GM18520 (cell line): ENCODE data around the gene ZIM2.

Experiments
- ATAC-seq: cut with Tn5 transposase; IDR thresholded peaks from one replicate; pipeline ENCODE4 v1.9.1; 2021; ENCODE audit not compliant: unreplicated experiment

ZIM2 gene

DNA sequence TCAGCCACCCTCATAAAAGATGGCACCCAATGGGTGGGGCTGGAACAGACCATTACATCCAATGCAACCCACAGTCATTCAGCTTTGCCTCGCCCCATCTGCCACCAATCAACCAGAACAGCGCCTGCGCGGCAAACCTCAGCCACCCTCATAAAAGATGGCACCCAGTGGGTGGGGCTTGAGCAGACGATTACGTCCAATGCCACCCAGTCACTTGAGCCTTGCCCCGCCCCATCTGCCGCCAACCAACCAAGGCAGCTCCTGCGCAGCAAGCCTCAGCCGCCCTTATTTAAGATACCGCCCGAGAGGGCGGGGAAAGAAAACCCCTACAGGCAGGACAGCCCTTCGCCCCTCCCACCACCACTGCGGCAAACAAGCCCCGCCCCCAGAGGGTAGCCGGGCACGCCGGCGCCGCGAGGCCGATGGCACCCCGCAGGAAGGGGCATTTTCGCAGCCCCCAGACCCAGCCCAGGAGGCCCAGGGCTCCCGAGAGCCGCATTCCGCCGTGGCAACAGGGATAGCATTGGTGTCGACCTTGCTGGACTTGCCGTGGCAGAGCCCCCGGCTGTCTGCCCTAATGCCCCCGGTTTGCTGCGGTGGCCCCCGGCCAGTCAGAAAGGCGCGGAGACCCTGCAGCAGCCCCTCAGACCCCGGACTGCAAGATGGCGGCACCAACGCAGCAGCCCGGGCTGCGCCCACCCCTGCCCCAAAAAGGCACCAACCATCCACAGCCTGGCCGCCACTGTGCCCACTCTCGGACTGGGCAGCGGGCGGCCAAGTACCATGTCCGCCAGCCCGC, 675 bp downstream of the ZIM2 start:
- no peak for ATAC-seq

- ATAC-seq: no peak
Observed at GRCh38 chr19:56838909-56839651, 1.4 kb downstream of the ZIM2 start.

- no peak for ATAC-seq
Observed at GRCh38 chr19:56838024-56838908, 2.3 kb downstream of the ZIM2 start.

DNA sequence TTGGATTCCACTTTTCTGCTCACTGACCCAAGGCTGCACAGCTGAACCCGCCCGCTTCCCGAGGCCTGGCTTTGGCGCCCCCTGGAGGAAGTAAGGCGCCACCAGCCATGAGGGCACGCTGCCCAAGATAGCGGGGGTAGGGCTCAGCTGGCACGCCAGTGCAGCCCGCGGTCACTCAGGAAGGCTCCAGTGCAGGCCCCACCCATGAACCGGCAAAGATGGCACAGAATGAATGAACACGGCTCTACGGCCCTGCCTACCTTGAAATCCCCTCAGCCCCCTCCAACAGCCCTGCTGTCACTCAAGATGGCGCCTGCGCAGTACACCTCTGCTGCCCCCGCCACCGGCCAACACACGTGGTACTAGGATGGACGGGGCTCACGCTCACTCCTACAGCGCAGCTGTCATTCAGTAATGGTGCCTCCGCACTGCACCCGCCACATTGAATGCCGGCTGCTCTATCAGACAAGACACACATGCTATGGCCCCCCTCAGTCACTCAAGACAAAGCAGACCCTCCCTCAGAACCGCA, 3.0 kb downstream of the ZIM2 start:
- ATAC-seq: no peak

GRCh38 chr19:56837004-56837403, 3.5 kb downstream of the ZIM2 start:
- ATAC-seq: no peak

GRCh38 chr19:56836059-56836458, 4.5 kb downstream of the ZIM2 start:
- no peak for ATAC-seq

DNA sequence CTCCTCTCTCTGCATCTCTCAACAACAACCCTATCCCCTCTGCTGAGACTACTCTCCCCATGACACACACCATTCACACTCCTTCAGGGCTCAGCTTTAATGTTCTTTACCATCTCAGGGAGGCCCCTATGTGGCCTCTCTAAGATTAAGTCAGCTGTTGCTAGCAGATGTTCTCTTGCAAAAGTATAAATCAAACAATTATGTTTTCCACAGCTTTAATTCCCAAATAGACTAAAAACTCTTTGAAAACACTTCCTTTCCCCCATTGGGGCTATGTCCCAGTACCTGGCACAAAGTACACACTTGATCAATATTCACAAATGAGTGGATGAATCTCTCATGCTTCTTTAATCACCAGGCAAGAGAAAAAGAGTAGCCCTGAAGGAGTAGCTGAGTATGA, 5.1 kb downstream of the ZIM2 start:
- ATAC-seq: no peak

- no peak for ATAC-seq
Observed at GRCh38 chr19:56834564-56835375, 5.8 kb downstream of the ZIM2 start.

DNA sequence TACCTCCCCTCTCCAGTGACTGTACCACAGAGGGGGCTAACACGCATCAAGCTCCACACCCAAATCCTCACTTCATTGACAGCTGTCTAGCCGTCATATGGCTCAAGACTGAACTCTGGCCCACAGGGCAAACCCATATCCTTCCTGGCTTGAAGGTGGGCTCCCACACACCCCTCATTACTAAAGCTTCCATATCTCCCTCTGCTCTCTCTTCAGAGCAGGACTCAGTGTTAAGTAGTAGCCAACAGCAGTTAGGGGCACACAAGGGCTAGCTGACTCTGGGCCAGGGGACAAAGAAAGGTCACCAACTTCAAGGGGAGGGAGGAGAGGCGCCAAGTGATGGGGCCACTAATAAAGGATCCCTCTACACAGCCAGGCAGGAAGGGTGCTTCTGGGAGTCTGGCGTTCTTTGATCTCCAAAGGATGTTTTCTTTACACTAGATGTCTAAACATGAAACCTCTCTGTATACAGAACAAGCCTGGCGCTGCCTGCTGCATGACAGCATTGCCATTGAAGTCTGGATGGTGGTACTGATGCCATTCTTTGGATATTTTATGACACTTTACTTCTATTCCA, 8.1 kb downstream of the ZIM2 start:
- ATAC-seq: no peak

- no peak for ATAC-seq
Observed at GRCh38 chr19:56831255-56831654, 9.3 kb downstream of the ZIM2 start.

DNA sequence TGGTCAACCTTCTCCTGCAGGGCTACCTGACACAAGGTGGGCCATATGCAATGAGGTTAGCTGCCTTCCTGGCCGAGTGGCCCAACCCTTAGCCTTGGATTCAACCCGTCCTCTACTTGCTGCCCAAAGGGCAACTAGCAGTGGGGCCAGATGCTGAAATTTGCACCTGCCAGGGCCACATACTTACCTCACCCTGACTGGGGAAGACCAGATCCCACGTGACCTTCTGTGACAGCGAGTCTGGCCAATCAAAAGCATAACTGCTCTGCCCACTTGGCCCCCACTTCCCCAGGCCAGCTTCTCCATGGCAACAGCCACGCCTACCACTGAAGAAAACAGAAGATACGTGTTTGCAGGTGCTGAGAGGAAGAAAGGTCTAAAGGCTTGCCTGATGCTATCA, 10.9 kb downstream of the ZIM2 start:
- ATAC-seq: no peak

DNA sequence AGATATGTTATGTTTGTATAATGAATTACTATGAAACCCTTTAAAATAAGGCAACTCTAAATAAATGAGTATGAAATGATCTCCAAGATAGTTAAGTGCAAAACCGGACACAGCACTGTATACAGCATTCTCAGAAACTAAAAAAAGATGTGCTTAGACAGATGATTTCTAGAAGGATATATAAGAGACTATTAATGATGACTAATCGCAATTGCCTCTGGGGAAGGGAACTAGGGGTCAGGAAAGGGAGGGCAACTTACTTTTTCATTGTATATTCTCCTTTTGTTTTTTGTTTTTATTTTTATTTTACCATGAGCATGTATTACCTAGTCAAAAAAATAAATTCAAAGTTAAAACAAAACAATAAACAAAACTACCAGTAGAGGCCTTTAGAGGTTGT, 12.8 kb downstream of the ZIM2 start:
- ATAC-seq: no peak

- no peak for ATAC-seq
Observed at GRCh38 chr19:56823956-56824355, 16.6 kb downstream of the ZIM2 start.

DNA sequence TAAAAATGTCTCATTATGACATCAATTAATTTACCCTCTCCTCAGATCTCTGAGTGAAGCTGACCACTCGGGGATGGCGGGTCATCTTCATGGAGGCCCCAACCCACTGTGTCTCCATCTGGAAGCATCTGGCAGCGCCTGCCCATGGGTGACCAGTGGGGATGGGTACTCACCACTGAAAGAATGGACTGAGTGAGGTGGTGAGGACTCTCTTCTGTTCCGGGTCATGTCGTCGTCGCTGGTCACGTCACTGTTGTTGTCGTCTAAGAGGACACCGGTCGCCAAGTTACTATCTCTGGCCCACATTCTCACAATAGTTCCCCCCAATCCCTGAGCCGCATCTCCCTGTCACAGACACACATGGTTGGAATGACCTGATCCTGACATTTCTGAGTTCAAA, 17.1 kb downstream of the ZIM2 start:
- no peak for ATAC-seq

- no peak for ATAC-seq
Observed at GRCh38 chr19:56822755-56823154, 17.8 kb downstream of the ZIM2 start.

DNA sequence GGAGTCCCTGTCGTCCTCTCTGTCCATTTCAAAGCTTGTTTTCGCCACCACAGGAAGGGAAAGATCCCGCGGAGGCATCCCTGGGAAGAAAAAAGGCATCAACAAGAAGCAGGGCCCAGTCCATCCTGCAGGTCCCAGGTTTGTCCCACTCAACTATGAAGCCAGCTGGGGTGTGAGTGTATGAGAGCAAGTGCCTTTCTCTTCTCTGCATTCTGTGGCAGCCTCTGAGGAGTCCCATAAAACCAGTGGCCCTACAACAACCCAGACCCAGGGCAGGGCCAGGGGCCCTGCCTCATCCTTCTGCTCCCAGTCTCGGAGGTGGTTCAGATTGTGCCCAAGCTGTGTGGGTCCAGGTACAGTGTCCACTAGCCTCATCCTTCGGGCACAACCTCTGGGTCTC, 18.9 kb downstream of the ZIM2 start:
- no peak for ATAC-seq

DNA sequence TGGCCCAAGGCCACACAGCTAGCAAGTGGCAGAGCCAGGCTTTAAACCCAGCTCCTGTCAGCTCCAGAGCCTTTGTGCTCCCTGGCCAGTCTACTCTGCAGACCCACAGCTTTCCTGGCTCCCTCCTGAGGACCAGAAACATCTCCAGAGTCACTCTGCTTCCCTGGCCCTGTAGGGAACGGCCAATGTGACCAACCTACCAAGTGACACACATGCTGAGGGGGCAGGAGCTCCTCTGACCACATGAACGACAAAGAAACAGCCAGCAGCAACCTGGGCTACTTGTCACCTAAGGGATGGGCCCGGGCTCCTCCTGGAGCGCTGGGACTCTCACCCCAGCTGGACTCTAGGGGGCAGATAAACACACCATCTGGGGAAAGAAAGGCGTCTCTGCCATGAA, 19.3 kb downstream of the ZIM2 start:
- no peak for ATAC-seq

DNA sequence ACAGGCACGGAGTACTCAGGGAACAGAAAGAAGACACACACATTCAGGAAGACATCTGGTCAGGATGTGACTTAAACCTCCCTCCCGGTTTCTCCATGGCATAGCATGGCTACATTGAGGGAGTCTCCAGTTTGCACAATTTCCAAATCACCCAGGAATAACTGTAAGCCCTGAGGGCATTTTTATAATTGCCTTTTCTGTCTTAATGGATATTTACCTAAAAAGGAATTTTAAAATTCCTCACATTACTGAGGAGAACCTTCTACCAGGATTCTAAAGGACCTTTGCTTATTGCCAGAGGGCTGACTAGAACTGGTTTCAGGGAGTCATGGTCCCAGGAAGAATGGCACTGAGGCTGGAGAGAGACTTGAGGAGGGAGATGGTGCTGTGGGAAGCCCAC, 21.4 kb downstream of the ZIM2 start:
- no peak for ATAC-seq

DNA sequence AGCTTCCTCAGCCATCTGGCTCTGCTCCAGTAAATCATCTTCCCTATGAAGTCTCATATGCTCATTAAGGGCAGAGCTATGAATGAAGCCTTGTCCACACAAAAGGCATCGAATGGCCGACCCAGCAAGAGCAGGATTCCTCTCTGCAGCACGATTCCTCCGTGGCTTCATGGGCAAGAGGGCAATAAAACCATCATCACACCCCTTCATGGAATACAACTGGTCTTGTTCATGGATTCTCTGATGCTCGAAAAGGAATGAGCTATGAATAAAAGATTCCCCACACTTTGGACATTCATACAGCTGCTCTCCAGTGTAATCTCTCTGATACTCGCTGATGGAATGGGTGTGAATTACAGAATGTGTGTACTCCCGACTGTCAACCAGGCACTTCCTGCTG, 25.9 kb downstream of the ZIM2 start:
- no peak for ATAC-seq

- ATAC-seq: no peak
Observed at GRCh38 chr19:56813531-56813930, 27.0 kb downstream of the ZIM2 start.
